ENCODE results near the gene CLCNKA. TPM values are rescaled to one million over a fixed set of nuclear protein-coding genes. Genes with fewer than 3 reads are reported as not detected.
A peak's percentile ranks its signal among the peaks of the same experiment; 100 is the strongest.

The CLCNKA gene
- total RNA-seq, 1 donor from 2014 or later, result 3.2 TPM

GRCh38 chr1:16043521-16043920, 21.7 kb downstream of the CLCNKA start, which contains the start of gene CLCNKB:
Gene CLCNKB, plus strand, starts transcription at chr1:16043782. Its CDS starts 711 bp downstream, at chr1:16044493.
- H3K4me1 Mint-ChIP-seq, result no peaks in the 10 kb centered on the region
- DNase-seq (ENCODE audit: low spot score in 2 of 2, unreplicated experiment in 2 of 2), result no peak
- H3K27me3 Mint-ChIP-seq (ENCODE audit: low read depth), result peaks cover 7% of the 10 kb centered on the region
- no peaks in the 10 kb centered on the region for H3K9me3 Mint-ChIP-seq
- TF ChIP-seq CTCF (IDR thresholded peaks at IDR 0.05; ENCODE audit: unreplicated experiment), result no peak
- H3K36me3 Mint-ChIP-seq, result no peaks in the 10 kb centered on the region
- no peak within 1 kb of the TSS for H3K4me3 Mint-ChIP-seq
- H3K27ac Mint-ChIP-seq, result peak within 1 kb of the TSS; percentile 12

- H3K27me3 Mint-ChIP-seq (ENCODE audit: low read depth), result peaks cover 7% of the 10 kb centered on the region
- no peak for DNase-seq (ENCODE audit: low spot score in 2 of 2, unreplicated experiment in 2 of 2)
- no peak overlapping the region for H3K27ac Mint-ChIP-seq
- no peaks in the 10 kb centered on the region for H3K36me3 Mint-ChIP-seq
- no peak overlapping the region for H3K4me3 Mint-ChIP-seq
- TF ChIP-seq CTCF (IDR thresholded peaks at IDR 0.05; ENCODE audit: unreplicated experiment), result no peak
- no peaks in the 10 kb centered on the region for H3K9me3 Mint-ChIP-seq
- no peaks in the 10 kb centered on the region for H3K4me1 Mint-ChIP-seq
These were observed 22.1 kb downstream of the CLCNKA start for GRCh38 chr1:16043950-16044349.

- Mint-ChIP-seq H3K4me1 (peaks cover 4% of the 10 kb centered on the region), H3K36me3 (no peaks in the 10 kb centered on the region), H3K9me3 (no peaks in the 10 kb centered on the region), H3K4me3 (peak overlapping the region; percentile 37), H3K27me3 (ENCODE audit: low read depth) (peaks cover 2% of the 10 kb centered on the region), H3K27ac (no peak overlapping the region)
- DNase-seq (ENCODE audit: low spot score in 2 of 2, unreplicated experiment in 2 of 2), result no peak
- TF ChIP-seq CTCF (IDR thresholded peaks at IDR 0.05; ENCODE audit: unreplicated experiment), result no peak
These were observed 25.0 kb downstream of the CLCNKA start for GRCh38 chr1:16046842-16047241.

- Mint-ChIP-seq H3K36me3 (no peaks in the 10 kb centered on the region), H3K4me1 (peaks cover 4% of the 10 kb centered on the region), H3K27me3 (ENCODE audit: low read depth) (no peaks in the 10 kb centered on the region), H3K4me3 (peak overlapping the region; percentile 58), H3K9me3 (no peaks in the 10 kb centered on the region), H3K27ac (no peak overlapping the region)
- no peak for DNase-seq (ENCODE audit: low spot score in 2 of 2, unreplicated experiment in 2 of 2)
- TF ChIP-seq CTCF (IDR thresholded peaks at IDR 0.05; ENCODE audit: unreplicated experiment), result no peak
These were observed 26.1 kb downstream of the CLCNKA start for GRCh38 chr1:16047791-16048475.

GRCh38 chr1:16048573-16049189, 26.8 kb downstream of the CLCNKA start:
- Mint-ChIP-seq H3K4me3 (peak overlapping the region; percentile 58), H3K27ac (no peak overlapping the region), H3K4me1 (peaks cover 4% of the 10 kb centered on the region), H3K27me3 (ENCODE audit: low read depth) (no peaks in the 10 kb centered on the region), H3K9me3 (no peaks in the 10 kb centered on the region), H3K36me3 (no peaks in the 10 kb centered on the region)
- TF ChIP-seq CTCF (IDR thresholded peaks at IDR 0.05; ENCODE audit: unreplicated experiment), result no peak
- peak; percentile 64 to 86 for DNase-seq (ENCODE audit: low spot score in 2 of 2, unreplicated experiment in 2 of 2)
